WTC11 (cell line): ENCODE data around the gene BTK.

ENCODE experiments used
- CBFB ChIP-seq: sonication (generic); formaldehyde crosslinking; IDR thresholded peaks from 2 replicates; pipeline ENCODE4 v1.8.1; 2022; ENCODE audit warnings: mild to moderate bottlenecking, low read depth, missing genetic modification reagents
- CREM ChIP-seq: sonication (generic); formaldehyde crosslinking; IDR thresholded peaks from 2 replicates; pipeline ENCODE4 v1.8.1; 2022; ENCODE audit warnings: mild to moderate bottlenecking, missing genetic modification reagents, moderate library complexity
- FOXJ3 ChIP-seq: sonication (generic); formaldehyde crosslinking; IDR thresholded peaks from 2 replicates; pipeline ENCODE4 v1.9.0; 2021; ENCODE audit warnings: missing genetic modification reagents, mild to moderate bottlenecking, borderline replicate concordance
- SP1 ChIP-seq: sonication (generic); formaldehyde crosslinking; conservative IDR thresholded peaks from 2 replicates; pipeline ENCODE4 v1.8.1; 2022; ENCODE audit warnings: missing genetic modification reagents
- TF ChIP-seq, protein P1 (sequence below): fragments of 200-600 bp; IDR thresholded peaks from 2 replicates; pipeline ENCODE4 v1.8.0; 2022; ENCODE audit warnings: antibody characterized with exemption
- TF ChIP-seq, protein P2 (sequence below): sonication (generic); formaldehyde crosslinking; IDR thresholded peaks from 2 replicates; pipeline ENCODE4 v1.8.0; 2022; ENCODE audit warnings: mild to moderate bottlenecking, missing genetic modification reagents
- TF ChIP-seq, protein P3 (sequence below): sonication (generic); formaldehyde crosslinking; IDR thresholded peaks from 2 replicates; pipeline ENCODE4 v1.8.1; 2023; ENCODE audit warnings: mild to moderate bottlenecking, moderate library complexity, missing genetic modification reagents

DNA sequence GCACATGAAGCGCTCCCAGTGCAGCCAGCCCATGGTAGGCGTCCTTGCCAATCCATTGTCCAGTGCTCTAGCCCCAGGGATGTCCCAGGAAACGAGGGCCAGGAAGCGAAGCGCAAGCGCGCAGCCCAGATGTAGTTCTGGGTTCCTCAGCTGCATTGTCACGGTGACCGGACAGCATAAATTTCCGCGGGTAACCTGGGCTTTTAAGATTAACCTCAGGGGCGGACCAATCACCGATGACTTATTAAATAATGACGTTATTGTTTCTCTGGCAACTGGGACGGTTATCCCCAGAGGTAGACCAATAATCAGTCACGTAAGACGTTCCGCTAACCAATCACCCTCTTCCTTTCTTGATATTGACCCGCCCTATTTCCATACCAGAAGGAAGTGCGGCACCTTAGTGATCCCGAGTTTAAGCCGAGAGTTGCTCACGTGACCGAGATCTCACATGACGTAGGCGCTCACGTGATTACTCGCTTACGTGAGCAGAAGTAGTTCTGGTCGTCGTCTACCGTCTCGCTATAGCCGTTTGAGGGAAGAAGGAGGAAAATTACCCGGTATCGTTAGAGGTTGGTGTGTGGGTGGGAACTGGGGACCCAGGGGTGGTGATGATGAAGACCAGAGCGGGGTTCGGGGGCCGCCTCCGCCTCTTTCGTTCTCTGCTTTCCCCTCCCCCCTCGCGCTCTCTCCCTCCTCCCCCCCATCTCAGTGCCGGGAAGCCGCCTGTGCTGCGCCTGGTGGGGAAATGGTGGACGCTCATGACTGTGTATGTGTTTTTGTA, 21.9 kb upstream of the BTK start, which contains the start of the genes GLA and HNRNPH2:
- no peak for TF ChIP-seq FOXJ3 (CRISPR knock-in tag)
- TF ChIP-seq, protein P1, sequence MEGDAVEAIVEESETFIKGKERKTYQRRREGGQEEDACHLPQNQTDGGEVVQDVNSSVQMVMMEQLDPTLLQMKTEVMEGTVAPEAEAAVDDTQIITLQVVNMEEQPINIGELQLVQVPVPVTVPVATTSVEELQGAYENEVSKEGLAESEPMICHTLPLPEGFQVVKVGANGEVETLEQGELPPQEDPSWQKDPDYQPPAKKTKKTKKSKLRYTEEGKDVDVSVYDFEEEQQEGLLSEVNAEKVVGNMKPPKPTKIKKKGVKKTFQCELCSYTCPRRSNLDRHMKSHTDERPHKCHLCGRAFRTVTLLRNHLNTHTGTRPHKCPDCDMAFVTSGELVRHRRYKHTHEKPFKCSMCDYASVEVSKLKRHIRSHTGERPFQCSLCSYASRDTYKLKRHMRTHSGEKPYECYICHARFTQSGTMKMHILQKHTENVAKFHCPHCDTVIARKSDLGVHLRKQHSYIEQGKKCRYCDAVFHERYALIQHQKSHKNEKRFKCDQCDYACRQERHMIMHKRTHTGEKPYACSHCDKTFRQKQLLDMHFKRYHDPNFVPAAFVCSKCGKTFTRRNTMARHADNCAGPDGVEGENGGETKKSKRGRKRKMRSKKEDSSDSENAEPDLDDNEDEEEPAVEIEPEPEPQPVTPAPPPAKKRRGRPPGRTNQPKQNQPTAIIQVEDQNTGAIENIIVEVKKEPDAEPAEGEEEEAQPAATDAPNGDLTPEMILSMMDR: no peak
- peak; percentile 43; the same call in 1 of the 2 replicates for TF ChIP-seq SP1 (CRISPR knock-in tag)
- TF ChIP-seq CBFB (CRISPR knock-in tag): no peak
- TF ChIP-seq, protein P2, sequence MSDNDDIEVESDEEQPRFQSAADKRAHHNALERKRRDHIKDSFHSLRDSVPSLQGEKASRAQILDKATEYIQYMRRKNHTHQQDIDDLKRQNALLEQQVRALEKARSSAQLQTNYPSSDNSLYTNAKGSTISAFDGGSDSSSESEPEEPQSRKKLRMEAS (CRISPR knock-in tag): peak; percentile 16; the same call in 1 of the 2 replicates
- TF ChIP-seq, protein P3, sequence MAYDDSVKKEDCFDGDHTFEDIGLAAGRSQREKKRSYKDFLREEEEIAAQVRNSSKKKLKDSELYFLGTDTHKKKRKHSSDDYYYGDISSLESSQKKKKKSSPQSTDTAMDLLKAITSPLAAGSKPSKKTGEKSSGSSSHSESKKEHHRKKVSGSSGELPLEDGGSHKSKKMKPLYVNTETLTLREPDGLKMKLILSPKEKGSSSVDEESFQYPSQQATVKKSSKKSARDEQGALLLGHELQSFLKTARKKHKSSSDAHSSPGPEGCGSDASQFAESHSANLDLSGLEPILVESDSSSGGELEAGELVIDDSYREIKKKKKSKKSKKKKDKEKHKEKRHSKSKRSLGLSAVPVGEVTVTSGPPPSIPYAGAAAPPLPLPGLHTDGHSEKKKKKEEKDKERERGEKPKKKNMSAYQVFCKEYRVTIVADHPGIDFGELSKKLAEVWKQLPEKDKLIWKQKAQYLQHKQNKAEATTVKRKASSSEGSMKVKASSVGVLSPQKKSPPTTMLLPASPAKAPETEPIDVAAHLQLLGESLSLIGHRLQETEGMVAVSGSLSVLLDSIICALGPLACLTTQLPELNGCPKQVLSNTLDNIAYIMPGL (CRISPR knock-in tag): no peak
- no peak for TF ChIP-seq CREM
